ENCODE data around the gene ANKRD12.
A peak's percentile ranks its signal among the peaks of the same experiment; 100 is the strongest.

The ANKRD12 gene

DNA sequence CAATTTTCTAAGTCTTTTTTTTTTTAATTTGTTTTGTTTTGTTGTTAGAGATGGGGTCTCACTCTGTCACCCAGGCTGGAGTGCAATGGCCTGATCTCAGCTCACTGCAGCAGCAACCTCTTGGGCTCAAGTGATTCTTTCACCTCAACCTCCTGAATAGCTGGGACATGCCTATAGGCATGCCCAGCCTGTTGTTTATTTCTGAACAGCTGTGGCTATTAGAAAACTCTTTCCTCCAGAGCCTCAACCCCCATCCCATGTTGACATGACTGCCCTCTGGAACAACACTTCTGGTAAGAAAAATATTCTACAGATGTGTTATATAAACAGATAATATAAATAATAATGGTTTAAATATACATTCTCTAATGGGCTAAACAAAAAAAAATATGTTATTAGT is 153.6 kb downstream of the ANKRD12 start:
- no peak for DNase-seq (ENCODE audit: low read depth)

DNA sequence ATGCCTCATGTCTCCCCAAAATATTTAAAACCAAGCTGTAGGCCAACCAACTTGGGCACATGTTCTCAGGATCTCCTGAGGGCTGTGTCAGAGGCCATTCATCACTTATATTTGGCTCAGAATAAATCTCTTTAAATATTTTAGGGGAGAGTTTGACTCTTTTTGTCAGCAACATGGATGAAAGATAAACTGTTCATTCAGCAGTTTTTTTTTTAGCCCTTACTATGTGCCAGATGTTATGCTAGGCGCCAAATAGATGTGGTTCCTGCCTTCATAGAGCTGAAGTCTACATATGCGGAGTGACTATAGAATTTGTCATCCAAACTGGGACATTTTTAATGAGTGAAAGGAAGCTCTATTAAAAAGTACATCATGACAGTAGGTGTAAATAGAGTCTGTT is 155.5 kb downstream of the ANKRD12 start:
- no peak for DNase-seq (ENCODE audit: low read depth)

DNA sequence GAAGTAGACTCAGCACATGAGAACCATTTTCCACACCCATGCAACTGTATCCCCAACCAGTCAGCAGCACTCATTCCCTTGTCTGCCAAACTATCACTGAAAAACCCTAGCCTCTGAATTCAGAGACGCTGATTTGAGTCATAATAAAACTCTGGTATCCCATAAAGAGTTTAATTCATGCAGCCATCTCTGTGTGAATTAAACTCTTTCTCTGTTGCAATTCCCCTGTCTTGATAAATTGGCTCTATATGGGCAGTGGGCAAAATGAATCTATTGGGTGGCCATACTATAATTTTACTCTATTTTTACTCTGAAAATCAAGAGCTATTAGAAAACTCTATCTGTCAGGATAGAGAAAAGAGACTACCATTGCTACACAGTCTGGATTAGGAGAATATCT is 157.4 kb downstream of the ANKRD12 start:
- DNase-seq (ENCODE audit: low read depth), result no peak

DNA sequence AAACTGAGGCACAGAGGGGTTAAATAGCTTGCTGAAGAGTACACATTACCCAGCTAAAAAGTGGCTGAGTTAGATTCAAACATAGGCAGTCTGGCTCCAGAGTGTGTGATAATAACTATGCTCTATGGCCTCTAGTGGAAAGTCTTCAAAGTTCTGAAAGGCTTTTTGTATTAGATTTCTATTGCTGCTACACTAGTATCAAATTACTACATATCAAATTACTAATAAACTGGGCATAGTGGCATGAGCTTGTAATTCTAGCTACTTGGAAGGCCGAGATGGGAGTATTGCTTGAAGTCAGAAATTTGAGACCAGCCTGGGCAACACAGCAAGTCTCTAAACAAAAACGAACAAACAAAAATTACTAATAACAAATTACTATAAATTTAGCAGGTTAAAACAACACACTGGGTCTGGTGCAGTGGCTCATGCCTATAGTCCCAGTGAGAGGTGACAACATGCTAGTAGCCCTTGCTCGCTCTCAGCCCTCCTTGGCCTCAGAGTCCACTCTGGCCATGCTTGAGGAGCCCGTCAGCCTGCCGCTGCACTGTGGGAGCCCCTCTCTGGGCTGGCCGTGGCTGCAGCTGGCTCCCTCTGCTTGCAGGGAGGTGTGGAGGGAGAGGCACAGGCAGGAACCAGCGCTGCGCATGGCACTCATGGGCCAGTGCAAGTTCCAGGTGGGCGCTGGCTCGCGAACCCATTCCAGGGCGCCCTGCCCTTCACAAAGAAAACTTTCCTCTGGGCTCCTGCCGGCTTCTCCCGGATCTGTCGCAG is 159.8 kb downstream of the ANKRD12 start:
- DNase-seq (ENCODE audit: low read depth), result no peak

DNA sequence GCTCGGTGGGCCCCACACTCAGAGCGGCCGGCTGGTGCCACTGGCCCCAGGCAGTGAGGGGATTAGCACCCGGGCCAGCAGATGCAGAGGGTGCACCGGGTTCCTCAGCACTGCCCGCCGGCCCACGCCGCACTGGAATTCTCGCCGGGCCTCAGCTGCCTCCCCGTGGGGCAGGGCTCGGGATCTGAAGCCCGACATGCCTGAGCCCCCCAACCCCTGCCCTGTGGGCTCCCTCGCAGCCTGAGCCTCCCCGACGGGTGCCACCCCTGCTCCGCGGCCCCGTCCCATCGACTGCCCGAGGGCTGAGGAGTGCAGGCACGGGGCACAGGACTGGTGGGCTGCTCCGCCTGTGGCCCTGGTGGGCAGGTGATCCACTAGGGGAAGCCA is 160.4 kb downstream of the ANKRD12 start:
- no peak for DNase-seq (ENCODE audit: low read depth)

DNA sequence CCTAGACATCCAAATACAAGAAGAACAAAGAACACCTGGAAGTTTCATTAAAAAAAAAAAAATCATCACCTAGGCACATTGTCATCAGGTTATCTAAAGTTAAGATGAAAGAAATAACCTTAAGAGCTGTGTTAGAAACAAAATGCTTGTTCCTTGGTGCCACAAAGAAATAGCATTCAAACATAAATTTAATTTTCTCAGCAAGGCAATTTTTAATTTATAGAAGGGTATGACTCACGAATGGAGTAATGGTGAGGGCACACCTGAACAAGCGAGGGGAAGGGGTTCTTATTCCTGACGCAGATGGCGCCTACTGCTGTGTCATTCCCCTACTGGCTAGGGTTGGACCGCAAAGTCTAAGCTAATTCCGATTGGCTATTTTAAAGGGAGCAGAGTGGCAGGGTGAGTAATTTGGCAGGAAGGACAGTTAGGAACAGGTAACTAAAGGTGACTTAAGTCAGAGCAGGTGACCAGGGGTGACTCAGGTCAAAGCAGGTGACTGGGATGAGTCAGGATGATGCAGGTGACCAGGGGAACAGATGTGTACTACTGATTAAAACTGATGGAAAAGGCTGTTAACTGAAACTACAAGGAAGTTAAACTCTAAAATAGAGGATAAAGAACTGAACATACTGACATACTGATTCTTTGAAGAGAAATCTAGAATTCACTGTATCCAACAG is 167.9 kb downstream of the ANKRD12 start:
- DNase-seq (ENCODE audit: low read depth), result no peak

DNA sequence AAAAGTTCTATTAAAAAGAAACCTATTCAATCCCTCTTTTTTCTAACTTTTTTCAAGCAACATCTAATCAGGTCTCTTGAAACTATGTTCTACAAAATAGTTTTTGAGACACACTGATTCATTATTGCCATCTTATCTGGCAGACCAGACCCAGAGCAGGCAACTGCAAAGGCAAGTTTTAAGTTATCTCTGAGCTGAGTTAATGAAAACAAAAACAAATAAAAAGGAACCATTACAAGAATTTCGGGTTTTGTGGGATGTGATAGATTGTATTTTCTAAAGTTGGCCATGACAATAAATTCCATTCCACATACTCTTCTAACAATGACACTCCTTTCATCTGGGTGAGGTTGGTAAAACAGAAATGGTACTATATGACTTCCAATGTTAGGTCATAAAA is 182.8 kb downstream of the ANKRD12 start:
- no peak for DNase-seq (ENCODE audit: low read depth)

DNA sequence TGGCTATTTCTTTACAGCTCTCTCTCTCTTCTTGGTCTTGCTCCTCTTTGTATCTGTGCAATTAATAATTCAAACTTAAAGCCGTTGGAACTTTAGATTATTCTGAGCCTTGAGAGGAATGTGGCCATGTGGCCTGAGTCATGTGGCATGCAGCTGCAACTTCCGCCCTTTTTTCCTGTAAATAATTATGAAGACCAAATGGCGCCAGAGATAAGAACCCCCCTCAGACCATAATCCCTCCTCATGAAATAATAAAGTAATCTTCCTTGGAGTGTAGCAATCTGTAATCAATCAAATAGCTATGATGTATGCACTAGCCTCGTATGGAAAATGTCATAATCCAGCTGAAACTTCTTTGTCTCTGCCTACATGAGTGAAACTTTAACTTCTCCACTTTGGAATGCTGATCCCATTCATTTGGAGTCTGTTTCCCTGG is 184.5 kb downstream of the ANKRD12 start:
- no peak for DNase-seq (ENCODE audit: low read depth)

DNA sequence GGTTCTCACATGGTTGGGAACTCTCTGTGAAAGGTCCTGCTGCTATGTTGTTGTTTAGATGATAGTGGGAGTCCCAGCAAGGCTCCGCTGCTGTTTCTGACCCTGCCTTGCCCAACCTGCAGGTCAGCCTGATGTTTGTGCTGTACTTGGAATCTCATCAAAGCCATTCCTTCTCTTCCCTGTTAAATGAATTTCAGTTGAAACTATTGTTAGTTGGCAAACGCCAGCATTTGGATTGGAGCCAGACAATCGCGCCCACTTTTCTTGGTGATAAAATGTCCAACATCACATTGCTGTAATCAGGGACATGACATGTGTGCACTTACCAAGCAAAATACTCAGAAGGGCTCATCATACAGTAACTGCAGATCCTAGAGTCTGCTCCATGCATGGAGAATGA is 185.2 kb downstream of the ANKRD12 start:
- no peak for DNase-seq (ENCODE audit: low read depth)

DNA sequence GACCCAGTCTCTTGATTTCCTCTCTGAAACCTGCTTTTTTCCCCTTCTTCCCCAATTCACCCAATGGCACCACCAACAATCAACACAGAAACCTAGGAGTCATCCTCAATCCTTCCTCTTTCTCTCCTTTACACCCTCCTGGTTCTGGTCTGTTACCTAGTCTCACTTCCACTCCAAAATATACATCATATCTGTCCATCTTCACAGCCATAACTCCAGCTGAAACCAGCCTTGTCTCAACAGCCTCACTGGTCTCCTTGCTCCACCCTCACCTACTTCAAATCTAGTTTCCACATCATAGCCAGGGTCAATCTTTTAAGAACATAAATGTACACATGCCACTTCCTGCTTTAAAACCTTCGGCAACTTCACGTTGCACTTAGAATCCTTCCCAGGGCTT is 186.2 kb downstream of the ANKRD12 start:
- DNase-seq (ENCODE audit: low read depth), result no peak

DNA sequence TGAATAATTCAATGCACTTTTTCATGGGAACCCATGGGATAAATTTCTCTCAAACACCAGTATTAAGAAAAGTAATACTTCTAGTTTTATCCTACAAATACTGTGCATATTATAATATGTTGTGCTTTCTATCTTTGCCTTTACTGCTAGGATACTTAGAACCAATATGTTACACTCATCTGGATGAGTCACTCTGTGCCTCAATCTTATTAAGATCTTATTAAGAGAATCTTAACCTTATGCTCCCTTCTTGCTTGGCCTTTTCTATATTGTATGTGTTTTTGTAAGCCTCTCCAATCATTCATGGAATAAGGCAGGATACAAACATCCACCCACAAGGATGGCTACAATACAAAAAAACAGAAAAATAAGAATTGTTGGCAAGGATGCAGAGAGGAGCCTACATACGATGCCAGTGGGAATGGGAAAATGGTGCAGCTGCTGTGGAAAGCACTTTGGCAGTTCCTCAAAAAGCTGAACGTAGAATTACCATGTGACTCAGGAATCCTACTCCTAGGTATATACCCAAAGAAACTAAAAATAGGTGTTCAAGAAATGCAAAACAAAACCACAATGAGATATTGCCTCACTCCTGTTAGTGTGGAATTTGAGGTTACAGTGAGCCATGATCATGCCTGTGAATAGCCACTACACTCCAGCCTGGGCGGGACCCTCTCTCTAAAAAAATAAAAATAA is 187.3 kb downstream of the ANKRD12 start:
- no peak for DNase-seq (ENCODE audit: low read depth)

DNA sequence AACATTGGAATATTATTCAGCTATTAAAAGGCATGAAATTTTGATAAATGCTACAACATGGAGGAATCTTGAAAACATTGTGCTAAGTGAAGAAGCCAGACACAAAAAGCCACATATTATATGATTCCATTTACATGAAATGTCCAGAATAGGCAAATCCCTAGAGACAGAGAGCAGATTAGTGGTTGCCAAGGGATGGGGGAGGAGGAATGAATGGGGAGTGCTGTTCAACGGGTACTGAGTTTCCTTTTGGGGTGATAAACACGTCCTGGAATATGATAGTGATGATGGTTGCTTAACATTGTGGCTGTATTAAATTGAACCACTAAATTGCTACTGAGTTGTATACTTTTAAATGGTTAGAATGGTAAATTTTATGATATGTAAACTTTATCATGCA is 189.1 kb downstream of the ANKRD12 start:
- no peak for DNase-seq (ENCODE audit: low read depth)

DNA sequence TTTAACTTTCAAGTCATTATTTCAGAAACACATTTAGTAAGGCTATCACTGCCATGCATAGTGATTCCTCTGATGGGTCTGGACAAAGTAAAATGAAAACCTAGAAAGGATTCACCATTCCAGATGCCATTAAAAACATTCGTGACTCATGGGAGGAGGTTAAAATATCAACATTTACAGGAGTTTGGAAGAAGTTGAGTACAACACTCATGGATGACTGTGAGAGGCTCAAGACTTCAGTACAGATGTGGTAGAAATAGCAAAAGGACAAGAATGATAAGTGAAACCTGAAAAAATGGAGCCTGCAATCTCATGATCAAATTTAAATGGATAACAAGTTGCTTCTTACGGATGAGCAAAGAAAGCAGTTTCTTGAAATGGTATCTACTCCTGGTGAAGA is 192.2 kb downstream of the ANKRD12 start:
- no peak for DNase-seq (ENCODE audit: low read depth)

DNA sequence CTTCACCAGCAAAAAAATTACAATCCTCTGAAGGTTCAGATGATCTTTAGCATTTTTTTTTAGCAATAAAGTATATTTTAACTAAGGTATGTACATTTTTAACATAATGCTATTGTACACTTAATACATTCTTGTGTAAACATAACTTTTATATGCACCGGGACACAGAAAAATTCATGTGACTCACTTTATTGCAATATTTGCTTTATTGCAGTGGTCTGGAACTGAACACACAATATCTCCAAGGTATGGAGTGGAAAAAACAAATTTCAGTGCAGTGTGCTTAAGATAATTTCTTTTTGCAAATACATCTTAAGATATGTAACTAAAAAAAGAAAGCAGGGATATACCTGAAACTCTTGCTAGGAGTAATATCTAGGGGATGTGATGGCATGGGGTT is 192.9 kb downstream of the ANKRD12 start:
- DNase-seq (ENCODE audit: low read depth), result no peak

DNA sequence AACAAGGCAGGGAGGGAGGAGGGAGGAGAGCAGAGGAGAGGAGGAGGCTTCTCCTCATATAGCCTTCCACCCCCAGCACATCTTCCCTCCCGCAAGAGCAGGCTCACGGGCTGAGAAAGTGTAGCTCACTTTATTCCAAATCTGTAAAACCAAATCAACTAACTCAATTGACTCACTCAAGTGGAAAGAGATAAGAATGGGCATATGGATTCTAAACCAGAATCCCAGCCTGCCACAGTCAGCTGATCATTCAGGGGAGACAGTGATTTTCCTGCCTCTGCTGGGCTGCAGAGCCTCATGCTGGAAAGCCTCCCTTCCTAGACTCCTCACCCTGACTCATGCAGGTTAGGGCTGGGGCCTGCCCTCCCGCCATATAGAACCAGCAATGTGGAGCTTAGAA is 193.8 kb downstream of the ANKRD12 start:
- DNase-seq (ENCODE audit: low read depth), result no peak

DNA sequence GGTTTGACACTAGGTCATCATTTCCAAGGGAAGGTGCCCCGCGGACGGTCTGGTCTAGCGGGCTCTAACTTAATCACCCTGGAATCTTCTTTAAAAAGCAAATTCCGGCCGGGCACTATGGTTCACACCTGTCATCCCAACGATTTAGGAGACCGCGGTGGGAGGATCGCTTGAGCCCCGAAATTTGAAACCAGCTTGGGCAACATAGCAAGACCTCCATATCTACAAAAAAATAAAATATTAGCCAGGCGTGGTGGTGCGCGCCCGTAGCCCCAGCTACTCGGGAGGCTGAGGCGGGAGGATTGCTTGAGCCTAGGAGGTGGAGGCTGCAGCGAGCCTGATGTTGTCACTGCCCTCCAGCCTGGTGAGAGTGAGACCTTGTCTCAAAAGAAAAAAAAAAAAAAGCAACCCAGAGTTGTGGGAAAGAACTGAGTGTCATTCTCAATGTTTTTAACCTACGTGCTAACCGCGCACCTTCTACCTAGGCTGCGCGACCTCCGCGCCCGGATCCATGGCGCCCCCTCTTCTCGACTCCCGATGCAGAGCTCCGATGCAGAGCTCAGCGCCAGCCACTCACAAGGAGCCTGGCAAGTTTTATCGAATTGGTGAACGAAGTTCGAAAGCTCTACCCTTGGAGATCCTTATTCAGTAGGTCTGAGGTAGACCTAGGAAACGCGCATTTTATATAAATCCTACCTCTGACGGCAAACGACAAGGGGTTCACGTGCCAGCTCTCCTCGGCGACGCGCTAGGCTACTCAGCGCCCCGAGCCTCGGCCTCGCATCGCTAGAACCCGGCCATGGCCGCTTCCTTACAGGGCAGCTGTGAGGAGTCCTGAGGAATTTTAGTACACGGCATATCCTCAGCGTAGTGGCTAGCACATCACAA is 197.1 kb downstream of the ANKRD12 start:
- no peak for DNase-seq (ENCODE audit: low read depth)

DNA sequence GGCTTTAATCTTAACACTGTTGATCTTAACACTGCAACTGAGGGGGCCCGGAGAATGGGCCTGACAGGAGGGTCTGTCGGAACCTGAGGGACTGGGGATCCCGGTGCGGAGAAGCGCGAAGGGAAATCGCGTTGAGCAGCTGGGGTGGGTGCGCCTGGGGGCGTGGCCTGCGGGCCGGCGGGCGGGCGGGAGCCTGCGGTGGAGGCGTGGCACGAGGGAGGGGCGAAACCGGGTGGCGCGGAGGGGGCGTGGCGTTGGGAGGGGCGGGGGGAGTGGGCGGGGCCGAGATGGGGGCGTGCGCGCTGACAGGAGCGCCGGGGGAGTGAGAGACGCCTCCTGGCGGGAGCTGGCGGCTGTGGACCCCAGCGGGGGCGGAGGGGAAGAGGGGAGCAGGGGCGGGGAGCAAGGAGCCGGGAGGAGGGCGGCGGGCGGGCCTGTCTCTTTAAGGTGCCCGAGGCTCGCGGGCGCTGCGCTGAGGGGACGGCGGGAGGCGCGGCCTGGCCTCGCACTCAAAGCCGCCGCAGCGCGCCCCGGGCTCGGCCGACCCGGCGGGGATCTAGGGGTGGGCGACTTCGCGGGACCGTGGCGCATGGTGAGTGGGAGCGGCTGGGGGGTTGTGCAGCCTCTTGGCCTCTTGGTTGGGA is 197.9 kb downstream of the ANKRD12 start, which contains the start of gene TWSG1:
Gene TWSG1, plus strand, starts transcription at position 445 of the 644 bp plus-strand sequence. CDS start 2,457 bp downstream, outside the sequence.
- DNase-seq (ENCODE audit: low read depth), result peak; percentile 76

DNA sequence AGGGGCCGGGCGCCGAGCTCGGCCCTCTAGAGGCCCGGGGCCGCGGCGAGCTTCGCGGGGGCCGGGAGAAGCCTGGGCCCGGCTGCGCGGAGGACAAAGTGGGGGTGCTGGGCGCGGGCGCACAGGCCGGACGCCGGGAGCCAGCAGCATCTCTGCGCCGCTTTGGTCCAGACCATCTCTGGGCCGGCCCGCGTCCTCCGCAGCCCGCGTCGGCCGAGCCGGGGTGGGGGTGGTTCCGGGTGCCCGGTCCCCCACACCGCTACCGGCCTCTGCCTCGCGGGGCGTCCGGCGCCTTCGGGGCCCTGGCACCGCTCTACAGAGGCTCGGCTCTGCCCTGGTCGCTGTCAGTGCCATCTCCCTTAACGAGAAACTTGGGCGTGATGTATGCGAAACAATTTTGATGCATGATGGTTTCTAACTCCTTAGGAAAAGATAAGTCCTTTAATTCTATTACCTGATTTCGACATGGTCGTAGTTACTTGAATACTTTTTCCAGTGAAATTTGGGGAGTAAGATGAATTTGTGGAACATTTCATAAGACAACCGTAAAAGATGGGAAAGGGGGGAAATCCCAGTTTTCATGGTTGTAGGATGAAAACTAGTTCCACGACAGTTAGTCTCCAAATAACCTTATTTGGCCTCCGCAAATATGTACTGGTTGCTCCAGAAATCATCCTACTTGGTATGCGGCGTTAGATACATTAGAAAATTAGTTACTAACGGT is 198.6 kb downstream of the ANKRD12 start:
- no peak for DNase-seq (ENCODE audit: low read depth)

Data from stimulated activated CD8-positive, alpha-beta memory T cell treated with anti-CD3 and anti-CD28 coated beads, Interleukin-7, amount 100 ng/mL, for 24 hours (primary cell).